Measurements from ENCODE around the gene CXCL8.

DNA sequence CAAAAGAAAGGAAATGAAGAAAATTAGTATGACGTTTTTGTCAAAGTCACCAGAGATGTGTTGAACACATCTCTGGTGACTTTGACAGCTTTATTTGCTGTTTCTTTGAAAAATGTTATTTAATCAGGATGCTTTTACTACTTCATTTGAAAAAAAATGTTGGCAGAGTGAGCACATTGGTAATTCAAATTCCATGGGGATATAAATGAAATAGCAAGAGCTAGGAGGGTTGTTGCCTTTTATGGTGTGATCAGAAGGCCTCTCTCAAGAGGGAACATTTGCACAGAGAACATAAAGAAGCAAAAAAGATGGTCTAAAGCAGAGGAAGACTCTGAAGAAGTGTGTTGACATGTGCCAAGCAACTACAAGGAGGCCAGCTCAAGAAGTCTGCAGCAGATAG lies 46.6 kb upstream of the CXCL8 start:
- no peak for TF ChIP-seq POLR2A (IDR thresholded peaks at IDR 0.05)
- TF ChIP-seq, protein P1, sequence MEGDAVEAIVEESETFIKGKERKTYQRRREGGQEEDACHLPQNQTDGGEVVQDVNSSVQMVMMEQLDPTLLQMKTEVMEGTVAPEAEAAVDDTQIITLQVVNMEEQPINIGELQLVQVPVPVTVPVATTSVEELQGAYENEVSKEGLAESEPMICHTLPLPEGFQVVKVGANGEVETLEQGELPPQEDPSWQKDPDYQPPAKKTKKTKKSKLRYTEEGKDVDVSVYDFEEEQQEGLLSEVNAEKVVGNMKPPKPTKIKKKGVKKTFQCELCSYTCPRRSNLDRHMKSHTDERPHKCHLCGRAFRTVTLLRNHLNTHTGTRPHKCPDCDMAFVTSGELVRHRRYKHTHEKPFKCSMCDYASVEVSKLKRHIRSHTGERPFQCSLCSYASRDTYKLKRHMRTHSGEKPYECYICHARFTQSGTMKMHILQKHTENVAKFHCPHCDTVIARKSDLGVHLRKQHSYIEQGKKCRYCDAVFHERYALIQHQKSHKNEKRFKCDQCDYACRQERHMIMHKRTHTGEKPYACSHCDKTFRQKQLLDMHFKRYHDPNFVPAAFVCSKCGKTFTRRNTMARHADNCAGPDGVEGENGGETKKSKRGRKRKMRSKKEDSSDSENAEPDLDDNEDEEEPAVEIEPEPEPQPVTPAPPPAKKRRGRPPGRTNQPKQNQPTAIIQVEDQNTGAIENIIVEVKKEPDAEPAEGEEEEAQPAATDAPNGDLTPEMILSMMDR (IDR thresholded peaks at IDR 0.05 in 8 of 11, conservative IDR thresholded peaks at IDR 0.05 in 3 of 11) = no peak

Measured in spleen (tissue), 7 donors.